HepG2 (cell line): Measurements from ENCODE around the gene PIK3CB. TPM values are rescaled to one million over a fixed set of nuclear protein-coding genes. Genes with fewer than 3 reads are reported as not detected.

ENCODE experiments used
- ATAC-seq: fragments of 200-7000 bp; cut with Tn5 transposase; 3 replicates; pipeline ENCODE4 v1.9.1; 2020; ENCODE audit warnings: mild to moderate bottlenecking, moderate library complexity
- BruUV-seq: library from RNA; stranded (reverse); fragments of 400-500 nt; replicated peaks from 2 replicates; lab custom pipeline; 2021; lab: Mats Ljungman, UMichigan
- CTCF ChIA-PET: fragments of 300-600 bp; formaldehyde crosslinking; extraction: SDS; loops from one replicate; lab custom pipeline; 2021; ENCODE audit warnings: low total read pairs, inconsistent platforms, low intra/inter-chr PET ratio; lab: Yijun Ruan, JAX
- POLR2A ChIA-PET: fragments of 350-600 bp; sonication (Branson Sonifier 250); formaldehyde crosslinking; loops from one replicate; lab custom pipeline; 2020; ENCODE audit warnings: antibody characterized with exemption, inconsistent platforms; lab: Yijun Ruan, JAX
- DNase-seq: peaks from one replicate; pipeline ENCODE4 v3.0.0-alpha.2; 2015; ENCODE audit warnings: low spot score
- FAIRE-seq: peaks from 3 replicates; lab custom pipeline; 2011; peaks lifted over from hg19 to GRCh38; lab: Jason Lieb, UNC
- H2AFZ ChIP-seq: one replicate; pipeline ENCODE4 v1.6.1; 2011; ENCODE audit warnings: low read length, inconsistent platforms
- H3K27ac ChIP-seq: fragments of 300-600 bp; 3 replicates; pipeline ENCODE4 v1.8.0; 2011; ENCODE audit warnings: mixed run types, mild to moderate bottlenecking, mixed read lengths, low read length, inconsistent platforms; ENCODE audit not compliant: insufficient read depth; ENCODE audit errors: extremely low read length
- H3K27me3 ChIP-seq, 2 experiments: fragments of 200-600 bp in 1 of 2; 2 replicates in 1 of 2; 3 replicates in 1 of 2; pipeline versions ENCODE4 v1.6.0 to v1.8.0; 2011; ENCODE audit warnings: low read length in 2 of 2, mild to moderate bottlenecking in 2 of 2, moderate library complexity in 2 of 2, inconsistent platforms in 1 of 2; ENCODE audit not compliant: insufficient read depth in 2 of 2, control insufficient read depth in 1 of 2
- H3K36me3 ChIP-seq, 2 experiments: fragments of 200-600 bp in 1 of 2; replicated peaks in 1 of 2; 2 replicates in 1 of 2; 3 replicates in 1 of 2; pipeline versions ENCODE4 v1.5.1 to v1.8.0; 2011; ENCODE audit warnings: low read length in 2 of 2, inconsistent platforms in 1 of 2; ENCODE audit not compliant: insufficient read depth in 2 of 2, control insufficient read depth in 1 of 2
- H3K4me1 ChIP-seq: 2 replicates; pipeline ENCODE4 v1.5.1; 2012; ENCODE audit warnings: low read length, inconsistent platforms; ENCODE audit not compliant: insufficient read depth
- H3K4me2 ChIP-seq: 2 replicates; pipeline ENCODE4 v1.6.0; 2011; ENCODE audit warnings: low read depth, low read length, inconsistent platforms
- H3K4me3 ChIP-seq, 3 experiments: fragments of 200-600 bp in 1 of 3; sonication (generic), shearing (Covaris generic) in 1 of 3; replicated peaks in 1 of 3; 2 replicates each; pipeline ENCODE4 v1.5.1; 2011 to 2016; ENCODE audit warnings: low read length in 3 of 3, inconsistent platforms in 2 of 3, low read depth in 2 of 3, mild to moderate bottlenecking in 2 of 3, control low read depth in 1 of 3, mixed read lengths in 1 of 3; ENCODE audit not compliant: insufficient read depth in 1 of 3
- H3K79me2 ChIP-seq: one replicate; pipeline ENCODE4 v1.6.1; 2011; ENCODE audit warnings: low read length, inconsistent platforms; ENCODE audit not compliant: insufficient read depth
- H3K9ac ChIP-seq: 2 replicates; pipeline ENCODE4 v1.6.0; 2011; ENCODE audit warnings: mild to moderate bottlenecking, low read depth, low read length, inconsistent platforms; ENCODE audit not compliant: insufficient read depth
- H3K9me3 ChIP-seq: 2 replicates; pipeline ENCODE4 v1.5.1; 2012; ENCODE audit warnings: mild to moderate bottlenecking, low read length
- H4K20me1 ChIP-seq: 2 replicates; pipeline ENCODE4 v1.6.0; 2011; ENCODE audit warnings: inconsistent platforms, mild to moderate bottlenecking, low read length, moderate library complexity; ENCODE audit not compliant: insufficient read depth
- CBX2 ChIP-seq, 2 experiments: fragments of 200-600 bp in 1 of 2; sonication (generic); formaldehyde crosslinking in 1 of 2; IDR thresholded peaks; 2 replicates each; pipeline versions ENCODE4 v1.7.0 to v1.8.1; 2018 to 2022; ENCODE audit warnings: low read depth in 2 of 2, low read length in 1 of 2, mild to moderate bottlenecking in 1 of 2, missing genetic modification reagents in 1 of 2
- CBX5 ChIP-seq: sonication (generic); formaldehyde crosslinking; IDR thresholded peaks from 2 replicates; pipeline ENCODE4 v1.4.0; 2020; ENCODE audit warnings: missing genetic modification reagents, borderline replicate concordance
- FOXK2 ChIP-seq: fragments of 450-650 bp; IDR thresholded peaks from 2 replicates; pipeline ENCODE4 v1.6.1; 2016
- HES4 ChIP-seq: sonication (generic); formaldehyde crosslinking; IDR thresholded peaks from 2 replicates; pipeline ENCODE4 v1.9.0; 2021; ENCODE audit warnings: mild to moderate bottlenecking, missing genetic modification reagents, borderline replicate concordance
- KDM4B ChIP-seq: sonication (generic); formaldehyde crosslinking; IDR thresholded peaks from 2 replicates; pipeline ENCODE4 v1.4.0; 2020; ENCODE audit warnings: missing genetic modification reagents
- MIER3 ChIP-seq: IDR thresholded peaks from 2 replicates; pipeline ENCODE4 v1.6.1; 2016; ENCODE audit warnings: missing compliant biosample characterization, borderline replicate concordance
- NFE2L1 ChIP-seq: sonication (generic); formaldehyde crosslinking; IDR thresholded peaks from 2 replicates; pipeline ENCODE4 v1.4.0; 2020; ENCODE audit warnings: missing genetic modification reagents, mild to moderate bottlenecking, borderline replicate concordance
- REXO4 ChIP-seq: sonication (generic); formaldehyde crosslinking; IDR thresholded peaks from 2 replicates; pipeline ENCODE4 v1.8.0; 2022; ENCODE audit warnings: missing genetic modification reagents, mild to moderate bottlenecking, borderline replicate concordance
- SETDB1 ChIP-seq: sonication (generic); formaldehyde crosslinking; IDR thresholded peaks from 2 replicates; pipeline ENCODE4 v1.5.1; 2020; ENCODE audit warnings: missing genetic modification reagents, mild to moderate bottlenecking, borderline replicate concordance
- TCF7L2 ChIP-seq: IDR thresholded peaks from 2 replicates; pipeline ENCODE4 v1.6.1; 2011; ENCODE audit warnings: mild to moderate bottlenecking, low read depth, low read length, moderate library complexity
- TP53 ChIP-seq: sonication (generic); formaldehyde crosslinking; conservative IDR thresholded peaks from 2 replicates; pipeline ENCODE4 v1.4.0; 2020; ENCODE audit warnings: missing genetic modification reagents
- ZNF546 ChIP-seq: sonication (generic); formaldehyde crosslinking; conservative IDR thresholded peaks from 2 replicates; pipeline ENCODE4 v1.8.1; 2023; ENCODE audit warnings: mild to moderate bottlenecking, missing genetic modification reagents
- WGBS: methylation state at CpG from one replicate; pipeline ENCODE4 v1.1.6; 2017; ENCODE audit warnings: low lambda C conversion rate; 5-methylcytosine and 5-hydroxymethylcytosine counted together
- in situ Hi-C: cut with HindIII; loops from 2 replicates; pipeline ENCODE4 v1.10.0; 2017; ENCODE audit warnings: low pct_unique_long_range_greater_than_20kb; ENCODE audit not compliant: extremely low pct_ligation_motif_present
- intact Hi-C: fragments of 100-400 bp; cut with micrococcal nuclease; formaldehyde crosslinking; loops from one replicate; pipeline ENCODE4 v1.10.0; 2022; ENCODE audit not compliant: unreplicated experiment
- polyA plus RNA-seq, 8 experiments: library from polyadenylated mRNA; depleted of rRNA in 3 of 8; stranded (reverse) in 7 of 8; unstranded in 1 of 8; fragments of >200 nt; fragmentation: Illumina TruSeq in 4 of 8; extraction: Trizol in 4 of 8; gene quantifications; 2 replicates each; pipeline versions ENCODE4 v1.2.1 to v1.2.3, GENCODE V29; 2011 to 2016; ENCODE audit warnings: low read depth in 4 of 8, missing spikeins in 1 of 8, mixed read lengths in 1 of 8; ENCODE audit not compliant: insufficient read depth in 1 of 8
- total RNA-seq, 5 experiments: library from RNA; depleted of rRNA; stranded (reverse); fragments of >200 nt; fragmentation: Illumina TruSeq; extraction: Trizol; gene quantifications; 2 replicates each; pipeline ENCODE4 v1.2.3, GENCODE V29; 2016; ENCODE audit warnings: low read depth in 1 of 5

Gene PIK3CB
- total and polyA plus RNA-seq, 2 of the 13 experiments (the other 11 are each of a cell fraction or from before 2014, with no cell fraction given) = 6.6 to 18.7 TPM

DNA sequence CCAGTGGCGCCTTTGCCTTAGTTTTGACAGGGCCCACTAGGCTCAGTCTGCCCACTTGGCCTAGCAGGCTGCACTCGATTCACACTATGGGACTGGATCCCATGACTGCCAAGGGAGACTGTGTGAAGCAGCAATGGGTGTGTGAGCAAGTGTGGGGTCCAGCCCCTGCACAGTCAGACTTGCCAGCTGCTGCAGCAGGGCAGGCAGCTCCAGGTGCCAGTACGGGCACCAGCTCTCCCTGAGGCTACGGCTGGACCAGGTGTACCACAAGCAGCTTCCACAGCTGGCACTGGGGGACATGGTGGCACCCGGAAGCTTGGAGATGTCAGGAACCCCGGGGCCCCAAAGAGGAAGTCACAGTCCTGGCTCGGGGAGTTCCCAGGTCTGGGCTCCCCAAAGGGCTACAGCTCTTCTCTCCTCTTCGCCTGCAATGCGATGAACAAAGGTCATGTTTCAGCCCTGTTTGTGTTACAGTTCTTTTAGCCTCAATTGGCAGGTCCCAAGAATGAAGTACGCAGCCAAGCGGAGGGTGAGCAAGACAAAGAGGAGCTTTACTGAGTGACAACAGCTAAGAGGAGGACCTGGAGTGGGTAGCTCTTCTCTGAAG is 67.1 kb downstream of the PIK3CB start:
- Histone ChIP-seq H3K4me2 (no peak overlapping the region), H3K9me3 (peaks cover 15% of the 10 kb centered on the region), H3K4me1 (peaks cover 7% of the 10 kb centered on the region), H2AFZ (no peak overlapping the region), H3K9ac (no peak overlapping the region), H3K27me3 (no peaks in the 10 kb centered on the region), H3K4me3 (no peak overlapping the region), H3K27ac (no peak overlapping the region), H3K36me3 (peaks cover 10 to 22% of the 10 kb centered on the region in 2 experiments; a peak in 4 of 5 replicates), H4K20me1 (0 out of 2 replicates have a peak, but pooled peaks cover 4% of the 10 kb centered on the region), H3K79me2 (peaks cover 14% of the 10 kb centered on the region)
- DNase-seq (no peak), FAIRE-seq (no peak), ATAC-seq (peak; percentile 41)
- ChIA-PET POLR2A (no interaction called here), CTCF (no interaction called here)
- WGBS = 98% methylated on average over 4 of the region's 11 CpGs
- TF ChIP-seq MIER3 (CRISPR knock-in tag) (no peak), HES4 (no peak), KDM4B (CRISPR knock-in tag) (no peak), SETDB1 (CRISPR knock-in tag) (no peak), TCF7L2 (no peak), ZNF546 (CRISPR knock-in tag) (no peak), CBX5 (no peak), FOXK2 (no peak), REXO4 (CRISPR knock-in tag) (no peak), CBX2 (IDR thresholded peaks at IDR 0.05; ENCODE audit: low read depth, low read length) (no peak), CBX2 (CRISPR knock-in tag; IDR thresholded peaks at IDR 0.05; ENCODE audit: low read depth) (no peak), TP53 (CRISPR knock-in tag) (no peak), NFE2L1 (no peak)
- intact Hi-C loops (no loop called here), in situ Hi-C loops (no loop called here)
- BruUV-seq = no TSS peak
